Mesenchymal stem cell (in vitro differentiated cells and primary cell): ENCODE data around the gene GAN.

Experiments used
- DNase-seq: peaks from one replicate; pipeline ENCODE4 v3.0.0-alpha.2; 2013
- H2AFZ ChIP-seq: one replicate; pipeline ENCODE4 v1.6.1; 2013; ENCODE audit warnings: low read depth, mild to moderate bottlenecking, control low read depth, inconsistent platforms, low read length, moderate library complexity
- H2AK5ac ChIP-seq: 2 replicates; pipeline ENCODE4 v1.6.1; 2013; ENCODE audit warnings: low read length, moderate library complexity, mild to moderate bottlenecking, inconsistent platforms; ENCODE audit not compliant: severe bottlenecking
- H2BK120ac ChIP-seq: one replicate; pipeline ENCODE4 v1.6.1; 2013; ENCODE audit warnings: low read depth, mild to moderate bottlenecking, inconsistent platforms, low read length, moderate library complexity
- H2BK12ac ChIP-seq, 2 experiments: one replicate each; pipeline ENCODE4 v1.6.1; 2013; ENCODE audit warnings: inconsistent platforms in 2 of 2, low read length in 2 of 2, mild to moderate bottlenecking in 2 of 2, moderate library complexity in 2 of 2, control low read depth in 1 of 2
- H2BK15ac ChIP-seq: one replicate; pipeline ENCODE4 v1.6.1; 2013; ENCODE audit warnings: mild to moderate bottlenecking, low read depth, inconsistent platforms; ENCODE audit not compliant: poor library complexity, severe bottlenecking
- H2BK5ac ChIP-seq: 2 replicates; pipeline ENCODE4 v1.6.1; 2013; ENCODE audit warnings: low read depth, mild to moderate bottlenecking, low read length, control low read depth, inconsistent platforms; ENCODE audit not compliant: poor library complexity, severe bottlenecking
- H3K14ac ChIP-seq, 2 experiments: one replicate each; pipeline ENCODE4 v1.6.1; 2013; ENCODE audit warnings: inconsistent platforms in 2 of 2, low read length in 2 of 2, control low read depth in 1 of 2, mild to moderate bottlenecking in 1 of 2, moderate library complexity in 1 of 2
- H3K18ac ChIP-seq, 2 experiments: one replicate each; pipeline ENCODE4 v1.6.1; 2013; ENCODE audit warnings: inconsistent platforms in 2 of 2, low read length in 2 of 2, control low read depth in 1 of 2, low read depth in 1 of 2, mild to moderate bottlenecking in 1 of 2
- H3K23ac ChIP-seq, 2 experiments: one replicate each; pipeline ENCODE4 v1.6.1; 2013; ENCODE audit warnings: inconsistent platforms in 2 of 2, low read length in 2 of 2, mild to moderate bottlenecking in 2 of 2, moderate library complexity in 2 of 2, control low read depth in 1 of 2
- H3K27ac ChIP-seq: 2 replicates; pipeline ENCODE4 v1.5.1; 2013; ENCODE audit warnings: mild to moderate bottlenecking, moderate library complexity, low read length, control low read depth, inconsistent platforms; ENCODE audit not compliant: poor library complexity, severe bottlenecking
- H3K27me3 ChIP-seq, 2 experiments: 2 replicates each; pipeline versions ENCODE4 v1.6.1 to v1.7.0; 2013; ENCODE audit warnings: low read length in 2 of 2, mild to moderate bottlenecking in 2 of 2, moderate library complexity in 2 of 2, control low read depth in 1 of 2, inconsistent platforms in 1 of 2; ENCODE audit not compliant: control insufficient read depth in 1 of 2, insufficient read depth in 1 of 2
- H3K36me3 ChIP-seq, 2 experiments: 2 replicates each; pipeline versions ENCODE4 v1.6.1 to v1.7.0; 2013; ENCODE audit warnings: low read length in 2 of 2, control low read depth in 1 of 2, inconsistent platforms in 1 of 2, low read depth in 1 of 2, mild to moderate bottlenecking in 1 of 2; ENCODE audit not compliant: insufficient read depth in 2 of 2, control insufficient read depth in 1 of 2
- H3K4ac ChIP-seq, 2 experiments: one replicate each; pipeline ENCODE4 v1.6.1; 2013; ENCODE audit warnings: inconsistent platforms in 2 of 2, low read length in 2 of 2, mild to moderate bottlenecking in 2 of 2, moderate library complexity in 2 of 2, control low read depth in 1 of 2, low read depth in 1 of 2
- H3K4me1 ChIP-seq: 2 replicates; pipeline ENCODE4 v1.6.1; 2013; ENCODE audit warnings: low read depth, low read length, control low read depth; ENCODE audit not compliant: control insufficient read depth, insufficient read depth
- H3K4me2 ChIP-seq: 2 replicates; pipeline ENCODE4 v1.6.1; 2013; ENCODE audit warnings: low read length, mild to moderate bottlenecking, inconsistent platforms; ENCODE audit not compliant: poor library complexity, severe bottlenecking
- H3K4me3 ChIP-seq, 2 experiments: 2 replicates each; pipeline versions ENCODE4 v1.5.1 to v1.7.0; 2013; ENCODE audit warnings: low read length in 2 of 2, mild to moderate bottlenecking in 2 of 2, control low read depth in 1 of 2, low read depth in 1 of 2; ENCODE audit not compliant: insufficient read depth in 1 of 2
- H3K79me1 ChIP-seq: replicated peaks from 2 replicates; pipeline ENCODE4 v1.6.1; 2013; ENCODE audit warnings: mild to moderate bottlenecking, control low read depth, low read length, inconsistent platforms; ENCODE audit not compliant: poor library complexity, severe bottlenecking
- H3K9ac ChIP-seq: 2 replicates; pipeline ENCODE4 v1.7.0; 2013; ENCODE audit warnings: mild to moderate bottlenecking, low read length, moderate library complexity
- H3K9me3 ChIP-seq: 2 replicates; pipeline ENCODE4 v1.7.0; 2013; ENCODE audit warnings: mild to moderate bottlenecking, low read length; ENCODE audit not compliant: control insufficient read depth
- H4K8ac ChIP-seq: one replicate; pipeline ENCODE4 v1.6.1; 2013; ENCODE audit warnings: inconsistent platforms, mild to moderate bottlenecking, low read length, moderate library complexity
- H4K91ac ChIP-seq: one replicate; pipeline ENCODE4 v1.6.1; 2013; ENCODE audit warnings: mild to moderate bottlenecking, low read length, inconsistent platforms
- WGBS: methylation state at CpG from one replicate; pipeline ENCODE4 v1.1.7; 2013; ENCODE audit warnings: mixed read lengths; 5-methylcytosine and 5-hydroxymethylcytosine counted together

GAN gene

GRCh38 chr16:81376880-81377279 is 62.1 kb downstream of the GAN start:
- no peak overlapping the region for H2AFZ ChIP-seq
- no peak overlapping the region for H3K9ac ChIP-seq
- peaks cover 9% of the 10 kb centered on the region for H3K79me1 ChIP-seq
- no peak overlapping the region for H3K4me3 ChIP-seq
- peaks cover 15 to 31% of the 10 kb centered on the region in 2 experiments for H3K36me3 ChIP-seq
- no peaks in the 10 kb centered on the region for H3K9me3 ChIP-seq
- peaks cover 2% of the 10 kb centered on the region for H3K4me1 ChIP-seq
- no peak overlapping the region for H3K18ac ChIP-seq
- no peak overlapping the region for H3K14ac ChIP-seq
- H3K27ac ChIP-seq, result no peak overlapping the region
- H4K91ac ChIP-seq, result no peak overlapping the region
- no peaks in the 10 kb centered on the region for H3K27me3 ChIP-seq
- H2AK5ac ChIP-seq, result no peak overlapping the region
- no peak overlapping the region for H2BK5ac ChIP-seq
- no peak overlapping the region for H2BK15ac ChIP-seq
- no peak overlapping the region for H3K4ac ChIP-seq
- no peak overlapping the region for H2BK12ac ChIP-seq
- DNase-seq, result no peak
- no peak overlapping the region for H4K8ac ChIP-seq
- H3K4me2 ChIP-seq, result no peak overlapping the region
- no peak overlapping the region for H3K23ac ChIP-seq
- no peak overlapping the region for H2BK120ac ChIP-seq
- 92% methylated on average over 7 of the region's 7 CpGs for WGBS

- no peak overlapping the region for H3K18ac ChIP-seq
- H3K79me1 ChIP-seq, result peaks cover 9% of the 10 kb centered on the region
- H3K4ac ChIP-seq, result no peak overlapping the region
- peaks cover 2% of the 10 kb centered on the region for H3K4me1 ChIP-seq
- H3K27ac ChIP-seq, result no peak overlapping the region
- no peak overlapping the region for H3K14ac ChIP-seq
- no peak overlapping the region for H4K8ac ChIP-seq
- no peak overlapping the region for H4K91ac ChIP-seq
- H3K4me3 ChIP-seq, result no peak overlapping the region
- no peaks in the 10 kb centered on the region for H3K27me3 ChIP-seq
- no peaks in the 10 kb centered on the region for H3K9me3 ChIP-seq
- no peak overlapping the region for H2AK5ac ChIP-seq
- H2BK12ac ChIP-seq, result no peak overlapping the region
- no peak overlapping the region for H2BK15ac ChIP-seq
- H3K36me3 ChIP-seq, result peaks cover 15 to 26% of the 10 kb centered on the region in 2 experiments
- H2BK5ac ChIP-seq, result no peak overlapping the region
- WGBS, result 98% methylated on average over 3 of the region's 4 CpGs
- H3K9ac ChIP-seq, result no peak overlapping the region
- H3K4me2 ChIP-seq, result no peak overlapping the region
- H3K23ac ChIP-seq, result no peak overlapping the region
- H2BK120ac ChIP-seq, result no peak overlapping the region
- H2AFZ ChIP-seq, result no peak overlapping the region
- no peak for DNase-seq
Measured at GRCh38 chr16:81378049-81378448, 63.3 kb downstream of the GAN start.

- no peaks in the 10 kb centered on the region for H3K27me3 ChIP-seq
- DNase-seq, result no peak
- H2AK5ac ChIP-seq, result no peak overlapping the region
- no peak overlapping the region for H3K27ac ChIP-seq
- no peak overlapping the region for H3K23ac ChIP-seq
- H3K9me3 ChIP-seq, result no peaks in the 10 kb centered on the region
- H3K14ac ChIP-seq, result no peak overlapping the region
- H3K4me2 ChIP-seq, result no peak overlapping the region
- no peak overlapping the region for H2AFZ ChIP-seq
- WGBS, result 94% methylated on average over 3 of the region's 3 CpGs
- H4K8ac ChIP-seq, result no peak overlapping the region
- no peak overlapping the region for H2BK15ac ChIP-seq
- H4K91ac ChIP-seq, result no peak overlapping the region
- H3K4me1 ChIP-seq, result peaks cover 2% of the 10 kb centered on the region
- peaks cover 9% of the 10 kb centered on the region for H3K79me1 ChIP-seq
- no peak overlapping the region for H2BK5ac ChIP-seq
- H3K9ac ChIP-seq, result no peak overlapping the region
- H2BK12ac ChIP-seq, result no peak overlapping the region
- no peak overlapping the region for H3K4ac ChIP-seq
- H3K4me3 ChIP-seq, result no peak overlapping the region
- no peak overlapping the region for H3K18ac ChIP-seq
- H3K36me3 ChIP-seq, result peaks cover 15 to 26% of the 10 kb centered on the region in 2 experiments
- no peak overlapping the region for H2BK120ac ChIP-seq
Measured at GRCh38 chr16:81380932-81381331, 66.2 kb downstream of the GAN start.

- no peaks in the 10 kb centered on the region for H3K9me3 ChIP-seq
- H2AFZ ChIP-seq, result no peak overlapping the region
- H2BK5ac ChIP-seq, result no peak overlapping the region
- H3K4me3 ChIP-seq, result no peak overlapping the region
- DNase-seq, result no peak
- H3K27me3 ChIP-seq, result no peaks in the 10 kb centered on the region
- no peak overlapping the region for H2BK12ac ChIP-seq
- no peak overlapping the region for H2BK15ac ChIP-seq
- H3K14ac ChIP-seq, result no peak overlapping the region
- H4K91ac ChIP-seq, result no peak overlapping the region
- H3K27ac ChIP-seq, result no peak overlapping the region
- no peak overlapping the region for H4K8ac ChIP-seq
- H3K4ac ChIP-seq, result no peak overlapping the region
- H3K4me2 ChIP-seq, result no peak overlapping the region
- H3K18ac ChIP-seq, result no peak overlapping the region
- peaks cover 15% of the 10 kb centered on the region for H3K79me1 ChIP-seq
- peaks cover 1% of the 10 kb centered on the region for H3K4me1 ChIP-seq
- no peak overlapping the region for H3K23ac ChIP-seq
- no peak overlapping the region for H2AK5ac ChIP-seq
- peaks cover 3 to 18% of the 10 kb centered on the region in 2 experiments for H3K36me3 ChIP-seq
- H3K9ac ChIP-seq, result no peak overlapping the region
- H2BK120ac ChIP-seq, result no peak overlapping the region
Measured at GRCh38 chr16:81384006-81384405, 69.2 kb downstream of the GAN start.
